A549 treated with GW870086 at 1 μM for 4 hours (cell line): ENCODE data around the gene CYP4F22. TPM values are rescaled to one million over a fixed set of nuclear protein-coding genes. Genes with fewer than 3 reads are reported as not detected.

Source experiments
- total RNA-seq: library from RNA; stranded (reverse); fragments of 200-300 nt; extraction: Qiagen RNA extraction; gene quantifications from 5 replicates; pipeline ENCODE4 v1.2.3, GENCODE V29; 2022; ENCODE audit warnings: low read depth

CYP4F22 gene
- 0.08 to 0.18 TPM (median 0.10 TPM) in 4 of 5 replicates, not detected in the other for total RNA-seq

DNA sequence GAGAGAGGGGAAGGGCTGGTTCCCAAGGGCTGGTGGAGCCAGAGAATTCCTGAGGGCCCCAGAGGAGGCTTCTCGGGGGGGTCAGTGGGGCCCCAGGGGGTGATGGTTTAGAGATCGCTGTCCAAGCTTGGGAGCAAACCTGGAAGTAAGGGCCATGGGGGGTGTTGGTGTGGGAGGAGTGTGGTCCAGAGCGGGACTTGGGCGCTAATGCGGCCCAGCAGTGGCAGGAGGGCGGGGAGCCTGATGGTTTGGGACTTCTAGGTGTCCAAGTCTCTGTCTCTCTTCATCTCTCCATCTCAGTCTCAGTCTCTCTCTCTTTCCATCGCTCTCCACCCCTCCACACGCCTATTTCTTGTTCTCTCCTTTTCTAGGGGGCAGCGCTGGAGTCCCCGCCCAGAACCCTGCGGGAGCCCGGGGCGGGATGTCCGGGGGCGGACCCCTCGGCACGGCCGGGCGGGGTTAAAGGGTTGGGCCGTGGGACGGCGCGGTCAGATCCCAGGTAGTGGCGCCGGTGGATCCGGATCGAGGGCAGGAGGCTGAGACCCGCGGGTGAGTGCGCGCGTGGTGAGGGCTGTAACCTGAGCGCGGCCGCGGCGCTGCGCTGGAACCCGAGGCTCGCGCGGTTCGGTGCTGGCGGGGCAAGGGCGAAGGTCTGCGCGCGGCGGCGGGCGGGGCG lies at the start of gene CYP4F22:
Gene CYP4F22, plus strand, starts transcription at position 491 of the 676 bp plus-strand sequence. CDS start 16,812 bp downstream, outside the sequence.

GRCh38 chr19:15464394-15465385 lies 43.6 kb upstream of the CYP4F22 start, which contains the start of gene RASAL3:
Gene RASAL3 (minus strand): TSS chr19:15464544. CDS start chr19:15464358, 186 bp downstream.

DNA sequence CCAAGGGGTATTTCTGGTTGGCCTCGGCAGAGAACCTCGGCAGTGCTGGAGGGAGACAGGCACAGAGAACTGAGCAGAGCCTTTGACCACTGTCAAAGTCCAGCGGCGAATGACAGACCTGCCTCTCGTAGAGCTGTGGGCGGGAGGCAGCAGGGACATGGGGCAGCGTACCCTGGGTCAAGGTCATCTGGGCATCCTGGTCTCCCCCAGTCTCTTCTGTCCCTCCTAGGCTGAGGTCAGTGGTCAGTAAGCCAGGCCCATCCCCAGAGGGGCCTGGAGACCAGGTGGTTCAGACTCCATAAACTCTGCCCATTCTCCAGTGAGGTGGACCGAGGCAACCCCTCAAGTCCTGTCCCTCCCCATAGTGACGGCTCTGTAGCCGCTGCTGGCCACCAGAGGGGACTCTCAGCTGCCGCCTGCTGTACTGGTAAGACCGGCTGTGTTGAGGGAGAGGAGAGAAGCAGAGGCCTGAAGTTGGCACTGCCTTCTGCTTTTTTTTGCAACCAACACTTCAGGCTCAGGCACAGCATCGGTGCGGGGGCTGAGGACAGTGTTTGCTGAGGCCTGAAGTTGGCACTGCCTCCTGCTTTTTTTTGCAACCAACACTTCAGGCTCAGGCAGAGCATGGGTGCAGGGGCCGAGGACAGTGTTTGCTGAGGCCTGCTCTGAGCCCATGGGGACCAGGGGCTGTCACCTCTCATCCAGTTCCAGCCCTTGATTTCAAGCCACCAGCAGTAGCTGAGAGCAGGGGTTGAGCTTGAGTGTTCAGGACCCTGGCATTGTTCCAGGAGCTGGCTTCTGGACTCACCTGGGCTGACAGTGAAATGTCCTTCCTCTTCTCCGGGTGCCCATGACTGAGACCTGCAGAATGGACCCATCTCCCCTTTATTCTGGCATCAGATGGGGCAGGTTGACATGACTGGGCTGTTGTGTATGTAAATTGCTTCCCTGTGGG lies 28.7 kb upstream of the CYP4F22 start, which contains the start of gene PGLYRP2:
Gene PGLYRP2, minus strand, starts transcription at position 111 of the 955 bp plus-strand sequence. CDS start 130 bp downstream, outside the sequence.

Other genes with a start within 250 kb of the CYP4F22 start
- 20.8 to 29.3 TPM (median 27.6 TPM) in 5 replicates for gene BRD4, start 176.0 kb upstream of the CYP4F22 start, total RNA-seq
- gene AKAP8, start 128.7 kb upstream of the CYP4F22 start, total RNA-seq: 14.6 to 18.0 TPM (median 17.0 TPM) in 5 replicates
- gene AKAP8L, start 89.5 kb upstream of the CYP4F22 start, total RNA-seq: 35.5 to 38.0 TPM (median 36.0 TPM) in 5 replicates
- gene WIZ, start 58.6 kb upstream of the CYP4F22 start, total RNA-seq: 15.0 to 24.2 TPM (median 21.1 TPM) in 5 replicates
- not detected in 5 replicates for gene RASAL3, start 44.0 kb upstream of the CYP4F22 start, total RNA-seq
- not detected in 5 replicates for gene PGLYRP2, start 29.0 kb upstream of the CYP4F22 start, total RNA-seq
- not detected in 5 replicates for gene CYP4F8, start 106.7 kb downstream of the CYP4F22 start, total RNA-seq
- gene CYP4F3, start 132.4 kb downstream of the CYP4F22 start, total RNA-seq: 2.3 to 3.9 TPM (median 3.4 TPM) in 5 replicates
- 1.9 to 3.2 TPM (median 2.2 TPM) in 5 replicates for gene CYP4F12, start 164.6 kb downstream of the CYP4F22 start, total RNA-seq
- gene OR10H2, start 219.5 kb downstream of the CYP4F22 start, total RNA-seq: not detected in 5 replicates
- not detected in 5 replicates for gene OR10H3, start 229.5 kb downstream of the CYP4F22 start, total RNA-seq